ENCODE measurements around the gene MARK3. TPM values are rescaled to one million over a fixed set of nuclear protein-coding genes. Genes with fewer than 3 reads are reported as not detected.

MARK3 gene
- total and polyA plus RNA-seq, 2 of the 13 experiments (the other 11 are each of a cell fraction or from before 2014, with no cell fraction given), result 47.7 to 56.6 TPM

DNA sequence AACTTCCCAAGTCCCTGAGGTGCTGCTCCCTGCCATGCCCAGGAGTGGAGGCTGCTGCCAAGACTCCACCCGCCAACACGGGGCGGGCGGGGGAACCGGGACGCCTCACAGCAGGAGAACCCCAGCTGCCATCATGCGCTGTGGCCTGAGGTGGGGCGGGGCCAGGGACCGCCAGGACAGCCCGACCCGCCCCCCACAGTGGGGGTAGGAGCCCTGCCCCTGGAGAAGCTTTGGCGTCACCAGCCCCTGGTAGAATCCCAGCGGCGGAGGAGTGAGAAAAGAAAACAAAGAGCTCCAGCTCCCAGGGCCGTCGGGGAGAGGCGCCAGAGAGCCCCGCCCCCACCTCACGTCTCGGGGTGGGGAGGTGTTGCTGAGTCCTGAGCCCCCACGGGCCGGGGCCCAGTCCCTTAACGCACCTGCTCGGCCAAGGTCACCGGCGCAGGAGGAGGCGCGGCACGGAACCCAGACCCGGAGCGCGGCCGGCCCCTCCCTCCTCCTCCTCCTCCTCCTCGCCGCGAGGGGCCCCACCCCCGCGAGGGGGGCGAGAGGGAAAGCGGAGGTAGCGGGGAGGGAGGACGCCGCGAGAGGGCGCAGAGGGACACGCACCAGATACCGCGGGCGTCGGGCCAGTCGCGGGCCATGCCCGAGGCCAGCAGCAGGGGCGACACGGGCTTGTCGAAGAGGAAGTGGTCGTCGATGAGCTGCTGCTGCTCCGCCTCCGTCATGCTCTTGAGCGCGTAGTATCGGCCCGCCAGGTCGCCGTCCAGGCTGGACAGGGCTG, 135.6 kb downstream of the MARK3 start (continued):
- no peak for TF ChIP-seq SSRP1 (CRISPR knock-in tag; IDR thresholded peaks at IDR 0.05)
- TF ChIP-seq RBFOX2 (IDR thresholded peaks at IDR 0.05; ENCODE audit: low read depth, low read length), result 0 out of 2 replicates have a peak, but pooled peaks have one; percentile 12

DNA sequence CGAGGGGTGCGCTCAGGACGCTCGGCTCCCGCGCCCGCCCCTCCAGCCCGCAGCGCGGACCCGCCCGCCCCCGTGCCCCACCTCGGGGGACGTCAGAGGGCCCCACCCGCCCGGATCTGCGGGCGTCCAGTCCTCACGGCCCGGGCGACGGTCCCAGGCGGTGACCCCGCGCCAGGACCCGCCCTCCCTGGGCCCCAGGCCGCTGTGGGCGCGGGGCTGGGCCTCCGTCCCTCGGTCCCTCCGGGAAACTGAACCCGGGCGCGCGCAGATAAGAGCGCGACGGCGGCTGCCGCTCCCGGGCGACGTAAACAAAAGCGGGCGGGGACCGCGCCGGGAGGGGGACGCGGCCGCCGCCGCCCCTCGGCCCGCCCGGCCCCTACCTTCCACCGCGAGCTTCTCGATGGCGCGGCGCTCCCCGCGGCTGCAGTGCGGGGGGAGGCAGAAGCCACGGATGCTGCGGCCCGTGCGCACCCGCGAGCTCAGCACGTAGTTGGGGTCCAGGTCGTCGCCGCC, 136.3 kb downstream of the MARK3 start:
- WGBS (ENCODE audit: low lambda C conversion rate), result 97% methylated on average over 50 of the region's 77 CpGs
- H2AFZ ChIP-seq (ENCODE audit: low read length), result no peak overlapping the region
- TF ChIP-seq ARNTL (CRISPR knock-in tag; IDR thresholded peaks at IDR 0.05), result no peak
- TF ChIP-seq MIER3 (CRISPR knock-in tag; IDR thresholded peaks at IDR 0.05; ENCODE audit: borderline replicate concordance), result no peak
- no peak for TF ChIP-seq ZNF768 (CRISPR knock-in tag; IDR thresholded peaks at IDR 0.05)
- TF ChIP-seq ZNF354B (CRISPR knock-in tag; IDR thresholded peaks at IDR 0.05), result no peak
- no peak for TF ChIP-seq CHD2 (IDR thresholded peaks at IDR 0.05; ENCODE audit: low read depth, low read length)
- H3K4me3 ChIP-seq (replicated peaks in 1 of 3; ENCODE audit: insufficient read depth in 1 of 3, low read depth in 2 of 3, low read length in 3 of 3), result peak overlapping the region in 2 of 3 experiments; percentile 68 to 81; a peak in 3 of 6 replicates
- peaks cover 66% of the 10 kb centered on the region for H3K4me1 ChIP-seq (ENCODE audit: insufficient read depth, low read length)
- in situ Hi-C loops (cut with HindIII; ENCODE audit: extremely low pct_ligation_motif_present, low pct_unique_long_range_greater_than_20kb) (no loop called here), intact Hi-C loops (cut with micrococcal nuclease; ENCODE audit: unreplicated experiment) (no loop called here)
- no peaks in the 10 kb centered on the region for H3K9me3 ChIP-seq (ENCODE audit: low read length)
- H4K20me1 ChIP-seq (ENCODE audit: insufficient read depth, low read length), result no peaks in the 10 kb centered on the region
- ATAC-seq, result no peak
- H3K27ac ChIP-seq (ENCODE audit: extremely low read length, insufficient read depth, low read length), result no peak overlapping the region
- no peak for FAIRE-seq
- POLR2A ChIA-PET, result interaction anchor here (1.1 kb wide), 1 partner anchor 28 kb away, joined by 6 read pairs; no protein-coding TSS in a partner anchor
- H3K9ac ChIP-seq (ENCODE audit: insufficient read depth, low read depth, low read length), result peak overlapping the region; percentile 73; the same call in 1 of the 2 replicates
- H3K79me2 ChIP-seq (ENCODE audit: insufficient read depth, low read length), result peaks cover 4% of the 10 kb centered on the region
- no peaks in the 10 kb centered on the region for H3K27me3 ChIP-seq (ENCODE audit: control insufficient read depth in 1 of 2, insufficient read depth in 2 of 2, low read length in 2 of 2)
- peak overlapping the region; percentile 85 for H3K4me2 ChIP-seq (ENCODE audit: low read depth, low read length)
- no peak for DNase-seq (ENCODE audit: low spot score)
- CTCF ChIA-PET (ENCODE audit: low intra/inter-chr PET ratio, low total read pairs), result no interaction called here
- H3K36me3 ChIP-seq (replicated peaks in 1 of 2; ENCODE audit: control insufficient read depth in 1 of 2, insufficient read depth in 2 of 2, low read length in 2 of 2), result peaks cover 0 to 10% of the 10 kb centered on the region in 2 experiments; a peak in 3 of 5 replicates
- BruUV-seq (replicated peaks), result no TSS peak
